Activated CD8-positive, alpha-beta T cell treated with anti-CD3 and anti-CD28 coated beads, Interleukin-2, amount 10 ng/mL, durations not matched to agents 7 days and 5 days (primary cell): Measurements from ENCODE around the gene SSRP1. TPM values are rescaled to one million over a fixed set of nuclear protein-coding genes. Genes with fewer than 3 reads are reported as not detected.
A peak's percentile ranks its signal among the peaks of the same experiment; 100 is the strongest.

Experiments used
- ATAC-seq: fragments of 150-1000 bp; cut with Tn5 transposase; one replicate; pipeline ENCODE4 v1.10.0; 2021; ENCODE audit warnings: moderate library complexity
- CTCF ChIA-PET: fragments of 350-600 bp; sonication (Branson Sonifier 250); formaldehyde crosslinking; loops from one replicate; lab custom pipeline; 2021; ENCODE audit warnings: antibody characterized with exemption; lab: Charles Lee
- POLR2A ChIA-PET: fragments of 350-600 bp; sonication (Branson Sonifier 250); formaldehyde crosslinking; loops from one replicate; lab custom pipeline; 2021; ENCODE audit warnings: antibody characterized with exemption; lab: Charles Lee
- DNase-seq: peaks from one replicate; pipeline ENCODE4 v3.0.0-alpha.2; 2020
- H3K27ac Mint-ChIP-seq: one replicate; pipeline ENCODE4 v1.8.0; 2021; ENCODE audit warnings: mild to moderate bottlenecking, mixed read lengths
- H3K27me3 Mint-ChIP-seq: one replicate; pipeline ENCODE4 v1.8.0; 2021; ENCODE audit warnings: low read depth, mixed read lengths
- H3K36me3 Mint-ChIP-seq: one replicate; pipeline ENCODE4 v1.8.0; 2021; ENCODE audit warnings: low read depth, mixed read lengths
- H3K4me1 Mint-ChIP-seq: one replicate; pipeline ENCODE4 v1.8.0; 2021; ENCODE audit warnings: low read depth, mixed read lengths
- H3K4me3 Mint-ChIP-seq: one replicate; pipeline ENCODE4 v1.8.0; 2021; ENCODE audit warnings: mild to moderate bottlenecking, mixed read lengths
- H3K9me3 Mint-ChIP-seq: one replicate; pipeline ENCODE4 v1.8.0; 2022; ENCODE audit warnings: mixed read lengths; ENCODE audit not compliant: insufficient read depth
- total RNA-seq, 2 experiments: library from RNA; stranded (reverse); gene quantifications; one replicate each; pipeline ENCODE4 v1.2.3, GENCODE V29; 2021

SSRP1 gene
- total RNA-seq, 2 experiments from 2014 or later = 185 to 191 TPM

- no peak overlapping the region for H3K4me3 Mint-ChIP-seq
- CTCF ChIA-PET = no interaction called here
- POLR2A ChIA-PET = interaction anchor here (0.7 kb wide), 1 partner anchor 12 kb away, joined by 3 read pairs; no protein-coding TSS in a partner anchor
These were observed 22.5 kb downstream of the SSRP1 start for GRCh38 chr11:57313071-57313787.

GRCh38 chr11:57312511-57313021 lies 23.1 kb downstream of the SSRP1 start:
- POLR2A ChIA-PET = interaction anchor here (0.7 to 1.9 kb wide), 2 partner anchors 13 kb away, joined by 3 to 10 read pairs; partner anchors contain the start of gene TNKS1BP1
- peak overlapping the region; percentile 53 for H3K27ac Mint-ChIP-seq
- ATAC-seq (no peak), DNase-seq (no peak)
- H3K27me3 Mint-ChIP-seq = no peaks in the 10 kb centered on the region
- CTCF ChIA-PET = interaction anchor here (1.3 to 1.9 kb wide), 2 partner anchors 13 to 33 kb away, joined by 6 to 13 read pairs; partner anchors contain the start of gene TNKS1BP1
- H3K9me3 Mint-ChIP-seq = no peaks in the 10 kb centered on the region
- no peak overlapping the region for H3K4me3 Mint-ChIP-seq
- H3K4me1 Mint-ChIP-seq = peaks cover 23% of the 10 kb centered on the region
- peaks cover 3% of the 10 kb centered on the region for H3K36me3 Mint-ChIP-seq

More at GRCh38 chr11:57313071-57313787, 22.5 kb downstream of the SSRP1 start:
- DNase-seq (no peak), ATAC-seq (no peak)
- no peak overlapping the region for H3K27ac Mint-ChIP-seq
- peaks cover 23% of the 10 kb centered on the region for H3K4me1 Mint-ChIP-seq
- H3K9me3 Mint-ChIP-seq = no peaks in the 10 kb centered on the region
- no peaks in the 10 kb centered on the region for H3K27me3 Mint-ChIP-seq
- H3K36me3 Mint-ChIP-seq = peaks cover 3% of the 10 kb centered on the region

- peak; percentile 97 for ATAC-seq
- peak overlapping the region; percentile 70 for H3K4me3 Mint-ChIP-seq
- no peaks in the 10 kb centered on the region for H3K9me3 Mint-ChIP-seq
- peaks cover 23% of the 10 kb centered on the region for H3K4me1 Mint-ChIP-seq
- CTCF ChIA-PET = interaction anchor here (0.7 to 1.9 kb wide), 4 partner anchors 15 to 147 kb away, joined by 3 to 13 read pairs (median 4); partner anchors contain the start of gene TNKS1BP1
- POLR2A ChIA-PET = interaction anchor here (0.7 to 1.9 kb wide), 3 partner anchors 14 to 24 kb away, joined by 3 to 10 read pairs (median 5); partner anchors contain the start of genes SSRP1 and TNKS1BP1
- peaks cover 3% of the 10 kb centered on the region for H3K36me3 Mint-ChIP-seq
- no peaks in the 10 kb centered on the region for H3K27me3 Mint-ChIP-seq
- peak overlapping the region; percentile 70 for H3K27ac Mint-ChIP-seq
- DNase-seq = peak; percentile 90
These were observed 24.4 kb downstream of the SSRP1 start for GRCh38 chr11:57311109-57311936.

GRCh38 chr11:57310630-57311086 lies 25.0 kb downstream of the SSRP1 start:
- Mint-ChIP-seq H3K27ac (peak overlapping the region; percentile 70), H3K9me3 (no peaks in the 10 kb centered on the region), H3K4me1 (peaks cover 23% of the 10 kb centered on the region), H3K36me3 (peaks cover 3% of the 10 kb centered on the region), H3K27me3 (no peaks in the 10 kb centered on the region), H3K4me3 (peak overlapping the region; percentile 70)
- CTCF ChIA-PET = interaction anchor here (1.9 kb wide), 1 partner anchor 15 kb away, joined by 13 read pairs; the partner anchor contains the start of gene TNKS1BP1
- POLR2A ChIA-PET = interaction anchor here (0.7 to 1.9 kb wide), 2 partner anchors 15 to 22 kb away, joined by 3 to 10 read pairs; partner anchors contain the start of gene TNKS1BP1
- ATAC-seq = no peak
- DNase-seq = no peak

GRCh38 chr11:57310091-57310490 lies 25.6 kb downstream of the SSRP1 start:
- no peak for ATAC-seq
- POLR2A ChIA-PET = no interaction called here
- no peaks in the 10 kb centered on the region for H3K27me3 Mint-ChIP-seq
- CTCF ChIA-PET = no interaction called here
- DNase-seq = no peak
- H3K9me3 Mint-ChIP-seq = no peaks in the 10 kb centered on the region
- H3K36me3 Mint-ChIP-seq = peaks cover 3% of the 10 kb centered on the region
- no peak overlapping the region for H3K4me3 Mint-ChIP-seq
- H3K27ac Mint-ChIP-seq = no peak overlapping the region
- peaks cover 23% of the 10 kb centered on the region for H3K4me1 Mint-ChIP-seq

DNA sequence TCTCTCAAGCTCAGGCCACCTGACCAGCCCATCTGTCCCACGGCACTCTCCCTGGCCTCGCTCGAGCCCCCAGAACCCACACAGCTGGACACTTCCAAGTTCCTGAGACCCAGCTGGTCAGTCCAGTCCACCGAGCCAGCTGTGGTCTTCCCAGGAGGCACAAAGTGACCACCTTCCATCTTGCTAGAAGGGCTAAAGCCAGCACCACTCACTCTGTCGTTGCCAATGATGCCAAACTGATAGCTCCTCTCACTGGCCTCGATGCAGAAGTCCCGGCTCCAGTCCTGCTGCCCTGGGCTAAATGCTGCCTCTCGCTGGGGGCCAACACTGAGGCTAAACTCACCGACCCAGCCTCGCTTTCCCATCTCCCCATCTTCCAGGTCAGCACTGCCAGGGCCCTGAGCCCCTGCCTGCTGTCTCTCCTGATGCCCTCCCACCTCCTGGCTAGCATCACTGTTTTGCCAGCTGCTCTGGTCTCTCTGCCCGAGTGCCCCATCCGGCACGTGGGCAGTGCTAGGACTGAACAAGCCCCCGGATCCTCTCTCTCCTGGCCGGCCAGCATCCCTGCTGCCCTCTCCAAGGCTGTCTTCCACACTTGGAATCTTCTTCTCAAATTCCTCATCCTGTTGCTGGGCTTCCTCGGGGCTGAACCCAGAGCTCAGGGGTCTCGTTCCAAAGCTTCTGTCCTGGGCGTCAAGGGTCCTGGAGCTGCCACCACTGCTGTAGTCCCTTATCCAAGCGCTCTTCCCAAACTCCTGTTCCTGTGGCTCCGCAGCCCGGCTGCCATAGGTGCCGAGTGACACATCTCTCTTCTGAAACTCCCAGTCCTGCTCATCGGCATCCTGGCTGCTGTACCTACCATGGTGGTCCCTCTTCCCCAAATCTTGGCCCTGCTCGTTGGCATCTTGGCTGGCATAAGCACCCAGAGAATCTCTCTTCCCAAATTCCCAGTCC lies 26.3 kb downstream of the SSRP1 start:
- H3K36me3 Mint-ChIP-seq = peaks cover 3% of the 10 kb centered on the region
- ATAC-seq (no peak), DNase-seq (no peak)
- CTCF ChIA-PET = no interaction called here
- no peaks in the 10 kb centered on the region for H3K27me3 Mint-ChIP-seq
- POLR2A ChIA-PET = no interaction called here
- peaks cover 23% of the 10 kb centered on the region for H3K4me1 Mint-ChIP-seq
- H3K4me3 Mint-ChIP-seq = no peak overlapping the region
- no peaks in the 10 kb centered on the region for H3K9me3 Mint-ChIP-seq
- H3K27ac Mint-ChIP-seq = no peak overlapping the region

GRCh38 chr11:57308426-57309060 lies 27.1 kb downstream of the SSRP1 start:
- CTCF ChIA-PET = no interaction called here
- Mint-ChIP-seq H3K27ac (no peak overlapping the region), H3K4me3 (no peak overlapping the region), H3K4me1 (peaks cover 23% of the 10 kb centered on the region), H3K27me3 (no peaks in the 10 kb centered on the region), H3K36me3 (peaks cover 3% of the 10 kb centered on the region), H3K9me3 (no peaks in the 10 kb centered on the region)
- POLR2A ChIA-PET = no interaction called here
- ATAC-seq (no peak), DNase-seq (no peak)

DNA sequence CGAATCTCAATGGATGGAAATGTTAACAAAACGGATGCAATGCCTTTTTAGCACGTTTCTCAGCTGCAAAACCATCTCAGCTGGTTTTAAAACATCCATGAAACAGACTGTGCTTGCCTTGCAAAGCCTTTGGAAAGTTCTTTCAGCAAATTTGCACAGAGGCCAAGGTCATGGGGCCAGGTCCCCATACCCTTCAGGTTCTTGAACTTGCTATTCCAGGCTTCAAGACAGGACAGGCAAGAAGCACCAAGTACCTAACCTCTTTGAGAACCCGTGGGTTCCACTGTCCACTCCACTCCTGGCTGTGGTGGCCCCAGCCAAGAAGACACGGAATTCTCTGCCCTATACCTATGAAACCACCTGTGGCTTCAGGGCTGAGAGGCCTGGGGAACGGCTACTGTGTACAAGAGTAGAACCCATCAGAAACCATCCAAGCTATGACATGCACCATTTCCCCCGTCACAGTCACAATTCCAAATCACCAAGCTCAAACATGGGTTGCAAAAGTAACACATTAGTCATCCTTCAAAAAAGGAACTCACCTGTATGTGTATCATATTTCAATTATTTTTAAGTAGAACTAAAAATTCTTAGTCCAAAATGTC lies 27.9 kb downstream of the SSRP1 start:
- no peak for ATAC-seq
- H3K4me1 Mint-ChIP-seq = peaks cover 23% of the 10 kb centered on the region
- DNase-seq = no peak
- no peak overlapping the region for H3K27ac Mint-ChIP-seq
- H3K4me3 Mint-ChIP-seq = no peak overlapping the region
- no peaks in the 10 kb centered on the region for H3K9me3 Mint-ChIP-seq
- no peaks in the 10 kb centered on the region for H3K27me3 Mint-ChIP-seq
- ChIA-PET CTCF (no interaction called here), POLR2A (no interaction called here)
- peaks cover 3% of the 10 kb centered on the region for H3K36me3 Mint-ChIP-seq

DNA sequence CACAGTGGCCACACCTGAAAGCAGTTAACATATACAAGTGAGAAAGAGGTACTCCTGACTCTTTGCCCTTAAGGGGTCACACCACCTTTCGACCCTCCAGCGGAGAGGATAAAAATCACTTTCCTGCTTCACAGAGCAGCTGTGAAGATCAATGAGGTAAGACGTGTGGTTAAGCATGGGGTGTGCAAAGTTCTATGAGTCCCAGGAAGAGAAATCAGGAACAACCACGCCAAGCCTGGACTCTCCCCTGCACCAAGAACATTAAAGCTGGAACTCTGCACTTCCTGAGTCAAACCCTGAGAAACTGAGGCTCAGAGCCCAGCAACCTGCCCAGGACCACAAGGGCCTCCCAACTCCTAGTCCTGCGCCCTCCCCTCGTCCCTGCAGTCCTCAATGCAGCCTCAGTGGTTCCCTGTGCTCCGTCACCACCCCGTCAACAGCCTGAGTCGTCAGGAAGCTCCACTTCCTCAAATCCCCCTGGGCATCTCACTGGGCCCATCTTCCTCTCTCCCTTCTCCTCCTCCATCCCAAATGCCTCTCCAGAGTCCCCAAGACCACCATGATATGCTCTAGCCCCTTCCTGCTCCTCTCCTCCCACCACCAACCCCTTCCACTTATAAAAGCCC lies 28.6 kb downstream of the SSRP1 start:
- Mint-ChIP-seq H3K27ac (no peak overlapping the region), H3K4me3 (no peak overlapping the region), H3K4me1 (peaks cover 18% of the 10 kb centered on the region), H3K36me3 (no peaks in the 10 kb centered on the region), H3K9me3 (no peaks in the 10 kb centered on the region), H3K27me3 (no peaks in the 10 kb centered on the region)
- ChIA-PET CTCF (no interaction called here), POLR2A (no interaction called here)
- DNase-seq (no peak), ATAC-seq (no peak)
